PFSK-1 (cell line): ENCODE measurements around the gene NRP2.

ENCODE experiments used
- FOXP2 ChIP-seq: optimal IDR thresholded peaks from 2 replicates; pipeline ENCODE3; 2011; ENCODE audit warnings: borderline replicate concordance, control low read depth, inconsistent platforms; ENCODE audit not compliant: insufficient read depth; ENCODE audit errors: extremely low read length, extremely low read depth
- POLR2AphosphoS5 ChIP-seq: IDR thresholded peaks from 2 replicates; pipeline ENCODE4 v1.6.1; 2012; ENCODE audit warnings: low read depth, mild to moderate bottlenecking, control low read depth, low read length, moderate library complexity
- REST ChIP-seq, 2 experiments: IDR thresholded peaks; 2 replicates each; pipeline versions ENCODE4 v1.6.1 to v1.8.0; 2011 to 2012; ENCODE audit warnings: low read depth in 2 of 2, low read length in 2 of 2, control low read depth in 1 of 2, inconsistent platforms in 1 of 2, mild to moderate bottlenecking in 1 of 2, moderate library complexity in 1 of 2; ENCODE audit not compliant: insufficient read depth in 1 of 2
- SIN3A ChIP-seq: IDR thresholded peaks from 2 replicates; pipeline ENCODE4 v1.6.1; 2012; ENCODE audit warnings: mild to moderate bottlenecking, low read length, moderate library complexity, borderline replicate concordance; ENCODE audit not compliant: insufficient read depth
- TAF1 ChIP-seq: IDR thresholded peaks from 2 replicates; pipeline ENCODE4 v1.6.1; 2012; ENCODE audit warnings: low read length, control low read depth, borderline replicate concordance; ENCODE audit not compliant: insufficient read depth

The NRP2 gene

DNA sequence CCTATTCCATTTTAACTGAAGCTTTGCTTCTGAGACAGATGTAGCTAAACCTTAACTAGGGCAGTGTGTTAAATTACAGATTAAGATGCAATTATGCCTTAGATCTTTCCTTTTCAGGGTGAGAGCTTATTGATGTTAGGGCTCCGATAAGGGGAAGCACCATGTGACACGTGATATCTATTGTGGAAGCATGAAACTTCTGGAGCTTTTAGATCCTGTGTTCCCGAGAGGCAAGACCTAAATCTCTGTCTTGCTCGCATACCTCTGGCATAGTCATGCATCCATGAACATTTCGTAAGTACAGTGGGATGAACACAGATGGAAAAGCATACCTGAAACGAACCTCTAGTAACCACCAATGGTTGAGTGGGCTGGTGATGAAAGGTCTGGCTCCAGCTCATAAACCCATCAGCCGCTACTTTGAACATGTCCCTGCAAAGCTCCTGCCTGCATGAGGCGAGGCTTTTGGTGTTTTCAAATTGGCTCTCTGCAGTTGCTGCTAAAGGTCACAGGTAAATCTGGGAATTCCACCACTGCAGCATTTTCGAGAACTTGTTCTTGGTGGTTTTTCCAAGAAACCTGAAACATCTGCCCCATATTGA, 3.7 kb upstream of the NRP2 start:
- TF ChIP-seq FOXP2: no peak
- TF ChIP-seq TAF1: no peak
- no peak for TF ChIP-seq POLR2AphosphoS5
- TF ChIP-seq SIN3A: no peak
- no peak for TF ChIP-seq REST (IDR thresholded peaks at IDR 0.05; ENCODE audit: insufficient read depth in 1 of 2, low read depth in 2 of 2, low read length in 2 of 2)

- TF ChIP-seq POLR2AphosphoS5 (no peak), FOXP2 (no peak), SIN3A (no peak), TAF1 (no peak), REST (IDR thresholded peaks at IDR 0.05; ENCODE audit: insufficient read depth in 1 of 2, low read depth in 2 of 2, low read length in 2 of 2) (no peak)
Measured at GRCh38 chr2:205679410-205680009, 2.8 kb upstream of the NRP2 start.

GRCh38 chr2:205680067-205680466, 2.2 kb upstream of the NRP2 start:
- TF ChIP-seq FOXP2 (no peak), SIN3A (peak; percentile 27; the same call in 1 of the 2 replicates), POLR2AphosphoS5 (no peak), TAF1 (no peak), REST (IDR thresholded peaks at IDR 0.05; ENCODE audit: insufficient read depth in 1 of 2, low read depth in 2 of 2, low read length in 2 of 2) (no peak)

- no peak for TF ChIP-seq TAF1
- TF ChIP-seq REST (IDR thresholded peaks at IDR 0.05; ENCODE audit: insufficient read depth in 1 of 2, low read depth in 2 of 2, low read length in 2 of 2): no peak
- no peak for TF ChIP-seq SIN3A
- no peak for TF ChIP-seq POLR2AphosphoS5
- TF ChIP-seq FOXP2: no peak
Measured at GRCh38 chr2:205680903-205681302, 1.4 kb upstream of the NRP2 start.
